IMR-90 (cell line): ENCODE results near the gene MDM1. TPM values are rescaled to one million over a fixed set of nuclear protein-coding genes. Genes with fewer than 3 reads are reported as not detected.

Experiments used
- ATAC-seq: fragments of 200-7000 bp; cut with Tn5 transposase; 2 replicates; pipeline ENCODE4 v1.9.1; 2020; ENCODE audit warnings: low read depth, mild to moderate bottlenecking, moderate library complexity
- BruUV-seq: library from RNA; stranded (reverse); fragments of 400-500 nt; replicated peaks from 2 replicates; lab custom pipeline; 2021; lab: Mats Ljungman, UMichigan
- CTCF ChIA-PET: fragments of 300-600 bp; formaldehyde crosslinking; extraction: SDS; loops from one replicate; lab custom pipeline; 2021; ENCODE audit warnings: antibody characterized with exemption; lab: Yijun Ruan, JAX
- POLR2A ChIA-PET: fragments of 300-600 bp; sonication (Branson Sonifier 250); formaldehyde crosslinking; loops from one replicate; lab custom pipeline; 2022; ENCODE audit warnings: antibody characterized with exemption; ENCODE audit not compliant: unreplicated experiment; lab: Charles Lee
- DNase-seq: peaks from one replicate; pipeline ENCODE4 v3.0.0; 2013
- H2AFZ ChIP-seq: replicated peaks from 2 replicates; pipeline ENCODE3; 2013; ENCODE audit warnings: low read length, mild to moderate bottlenecking; ENCODE audit not compliant: poor library complexity
- H2AK5ac ChIP-seq: 2 replicates; pipeline ENCODE4 v1.6.1; 2013; ENCODE audit warnings: low read depth, low read length, inconsistent platforms
- H2AK9ac ChIP-seq: replicated peaks from 2 replicates; pipeline ENCODE3; 2013; ENCODE audit warnings: mild to moderate bottlenecking, low read depth, low read length, moderate library complexity; ENCODE audit not compliant: poor library complexity
- H2BK120ac ChIP-seq: 2 replicates; pipeline ENCODE4 v1.6.1; 2013; ENCODE audit warnings: low read depth, low read length, inconsistent platforms
- H2BK15ac ChIP-seq: 3 replicates; pipeline ENCODE4 v1.6.1; 2013; ENCODE audit warnings: low read depth, low read length, inconsistent platforms
- H2BK20ac ChIP-seq: 2 replicates; pipeline ENCODE4 v1.6.1; 2013; ENCODE audit warnings: low read depth, mild to moderate bottlenecking, inconsistent platforms, low read length, moderate library complexity
- H2BK5ac ChIP-seq: 2 replicates; pipeline ENCODE4 v1.6.1; 2013; ENCODE audit warnings: mild to moderate bottlenecking, low read depth, low read length, inconsistent platforms; ENCODE audit not compliant: poor library complexity, severe bottlenecking
- H3K14ac ChIP-seq: replicated peaks from 2 replicates; pipeline ENCODE4 v1.6.1; 2013; ENCODE audit warnings: low read depth, low read length, inconsistent platforms
- H3K18ac ChIP-seq: 2 replicates; pipeline ENCODE4 v1.6.1; 2013; ENCODE audit warnings: low read depth, low read length, control low read depth
- H3K23ac ChIP-seq: 2 replicates; pipeline ENCODE4 v1.6.1; 2013; ENCODE audit warnings: low read depth, low read length, inconsistent platforms
- H3K27ac ChIP-seq: 2 replicates; pipeline ENCODE4 v1.5.1; 2013; ENCODE audit warnings: mild to moderate bottlenecking, control low read depth, low read length; ENCODE audit not compliant: insufficient read depth
- H3K27me3 ChIP-seq: 2 replicates; pipeline ENCODE4 v1.6.1; 2013; ENCODE audit warnings: low read length; ENCODE audit not compliant: control insufficient read depth, insufficient read depth
- H3K36me3 ChIP-seq: 2 replicates; pipeline ENCODE4 v1.6.1; 2013; ENCODE audit warnings: low read length, mixed read lengths; ENCODE audit not compliant: control insufficient read depth, insufficient read depth
- H3K4ac ChIP-seq: 2 replicates; pipeline ENCODE4 v1.6.1; 2013; ENCODE audit warnings: low read depth, low read length, inconsistent platforms
- H3K4me1 ChIP-seq: 2 replicates; pipeline ENCODE4 v1.6.1; 2013; ENCODE audit warnings: low read length, mixed read lengths; ENCODE audit not compliant: control insufficient read depth, insufficient read depth
- H3K4me2 ChIP-seq: 2 replicates; pipeline ENCODE4 v1.6.1; 2013; ENCODE audit warnings: low read depth, mild to moderate bottlenecking, control low read depth, low read length, moderate library complexity
- H3K4me3 ChIP-seq: 2 replicates; pipeline ENCODE4 v1.5.1; 2013; ENCODE audit warnings: low read depth, mild to moderate bottlenecking, control low read depth, low read length, moderate library complexity; ENCODE audit not compliant: insufficient read depth
- H3K56ac ChIP-seq: 2 replicates; pipeline ENCODE4 v1.6.1; 2013; ENCODE audit warnings: low read length, inconsistent platforms; ENCODE audit not compliant: insufficient read depth; ENCODE audit errors: extremely low read depth
- H3K79me1 ChIP-seq, 2 experiments: 2 replicates each; pipeline ENCODE4 v1.6.1; 2013; ENCODE audit warnings: low read length in 2 of 2, inconsistent platforms in 1 of 2, low read depth in 1 of 2
- H3K9ac ChIP-seq: 2 replicates; pipeline ENCODE4 v1.6.1; 2013; ENCODE audit warnings: low read depth, low read length, control low read depth
- H3K9me1 ChIP-seq: 2 replicates; pipeline ENCODE4 v1.6.1; 2013; ENCODE audit warnings: low read length, inconsistent platforms; ENCODE audit not compliant: insufficient read depth
- H3K9me3 ChIP-seq: 2 replicates; pipeline ENCODE4 v1.6.1; 2013; ENCODE audit warnings: low read length; ENCODE audit not compliant: control insufficient read depth, insufficient read depth
- H4K20me1 ChIP-seq: 2 replicates; pipeline ENCODE4 v1.6.1; 2013; ENCODE audit warnings: low read length, inconsistent platforms; ENCODE audit not compliant: insufficient read depth
- H4K5ac ChIP-seq: 2 replicates; pipeline ENCODE4 v1.6.1; 2013; ENCODE audit warnings: mild to moderate bottlenecking, low read depth, low read length, control low read depth
- H4K8ac ChIP-seq, 2 experiments: 2 replicates each; pipeline ENCODE4 v1.6.1; 2013; ENCODE audit warnings: low read depth in 2 of 2, low read length in 2 of 2, control low read depth in 1 of 2, inconsistent platforms in 1 of 2
- H4K91ac ChIP-seq: 2 replicates; pipeline ENCODE4 v1.6.1; 2013; ENCODE audit warnings: low read depth, low read length, inconsistent platforms; ENCODE audit not compliant: insufficient read depth
- BHLHE40 ChIP-seq: fragments of 150-350 bp; IDR thresholded peaks from 2 replicates; pipeline ENCODE4 v1.6.1; 2016; ENCODE audit warnings: mild to moderate bottlenecking, low read depth, low read length
- CEBPB ChIP-seq: IDR thresholded peaks from 2 replicates; pipeline ENCODE4 v1.6.1; 2012; ENCODE audit warnings: low read depth, low read length, improper control_type of control experiment
- FOS ChIP-seq: fragments of 150-350 bp; IDR thresholded peaks from 2 replicates; pipeline ENCODE4 v1.6.1; 2016; ENCODE audit warnings: low read depth, low read length
- MAFK ChIP-seq: IDR thresholded peaks from 2 replicates; pipeline ENCODE4 v1.6.1; 2012; ENCODE audit warnings: low read depth, low read length, improper control_type of control experiment
- MAZ ChIP-seq: IDR thresholded peaks from 2 replicates; pipeline ENCODE4 v1.6.1; 2012; ENCODE audit warnings: low read depth, mild to moderate bottlenecking, low read length, improper control_type of control experiment, moderate library complexity, borderline replicate concordance
- MXI1 ChIP-seq: IDR thresholded peaks from 2 replicates; pipeline ENCODE4 v1.6.1; 2012; ENCODE audit warnings: low read depth, mild to moderate bottlenecking, low read length, moderate library complexity, borderline replicate concordance
- NFE2L2 ChIP-seq: fragments of 150-350 bp; IDR thresholded peaks from 2 replicates; pipeline ENCODE4 v1.6.1; 2016; ENCODE audit warnings: low read depth, mild to moderate bottlenecking, low read length
- POLR2A ChIP-seq: IDR thresholded peaks from 2 replicates; pipeline ENCODE4 v1.6.1; 2012; ENCODE audit warnings: mild to moderate bottlenecking, low read depth, low read length
- RAD21 ChIP-seq: IDR thresholded peaks from 2 replicates; pipeline ENCODE4 v1.6.1; 2012; ENCODE audit warnings: low read length, improper control_type of control experiment
- RCOR1 ChIP-seq: IDR thresholded peaks from 2 replicates; pipeline ENCODE4 v1.6.1; 2012; ENCODE audit warnings: mild to moderate bottlenecking, low read length, improper control_type of control experiment; ENCODE audit not compliant: insufficient replicate concordance
- RFX5 ChIP-seq: IDR thresholded peaks from 2 replicates; pipeline ENCODE4 v1.8.0; 2012; ENCODE audit warnings: low read depth, mild to moderate bottlenecking, low read length, moderate library complexity
- SMC3 ChIP-seq: fragments of 150-350 bp; IDR thresholded peaks from 2 replicates; pipeline ENCODE4 v1.6.1; 2016; ENCODE audit warnings: low read depth, mild to moderate bottlenecking, antibody characterized with exemption, low read length, moderate library complexity
- WGBS, 2 experiments: methylation state at CpG; one replicate each; pipeline versions ENCODE4 v1.1.5 to v1.1.7; 2013; ENCODE audit warnings: missing lambda C conversion rate in 2 of 2; ENCODE audit not compliant: insufficient read length in 1 of 2; ENCODE audit errors: extremely low coverage in 2 of 2; 5-methylcytosine and 5-hydroxymethylcytosine counted together
- dilution Hi-C: fragments of 300-500 bp; cut with HindIII; formaldehyde crosslinking; loops from one replicate; pipeline ENCODE4 v1.14.3; 2018; ENCODE audit warnings: low sequenced_read_pairs; ENCODE audit not compliant: unreplicated experiment
- in situ Hi-C: fragments of 300-500 bp; cut with MboI; formaldehyde crosslinking; loops from 3 replicates; pipeline ENCODE4 v1.14.3; 2019; ENCODE audit warnings: low sequenced_read_pairs, inconsistent platforms, mixed read lengths
- intact Hi-C: fragments of 100-400 bp; cut with micrococcal nuclease; formaldehyde crosslinking; loops from 2 replicates; pipeline ENCODE4 v1.10.0; 2022
- polyA plus RNA-seq, 3 experiments: library from polyadenylated mRNA; depleted of rRNA; stranded (reverse); fragments of >200 nt; gene quantifications; 2 replicates each; pipeline ENCODE4 v1.2.3, GENCODE V29; 2012; ENCODE audit warnings: low replicate concordance in 1 of 3
- total RNA-seq: library from RNA; depleted of rRNA; stranded (reverse); fragments of >200 nt; gene quantifications from 2 replicates; pipeline ENCODE4 v1.2.3, GENCODE V29; 2012
- TF ChIP-seq, protein P1 (sequence below): fragments of 150-350 bp; IDR thresholded peaks from 2 replicates; pipeline ENCODE4 v1.6.1; 2016; ENCODE audit warnings: low read depth, mild to moderate bottlenecking, low read length, moderate library complexity, borderline replicate concordance
- TF ChIP-seq, protein P2 (sequence below): fragments of 150-350 bp; IDR thresholded peaks from 2 replicates; pipeline ENCODE4 v1.6.1; 2017; ENCODE audit warnings: mild to moderate bottlenecking, antibody characterized with exemption, low read length, low read depth
- TF ChIP-seq, protein P3 (sequence below): conservative IDR thresholded peaks from 2 replicates; pipeline ENCODE4 v1.5.1; 2012; ENCODE audit warnings: mild to moderate bottlenecking, low read depth, low read length, improper control_type of control experiment

Gene MDM1
- total and polyA plus RNA-seq, 2 of the 4 experiments (the other 2 are of a cell fraction), result 5.6 to 5.7 TPM

DNA sequence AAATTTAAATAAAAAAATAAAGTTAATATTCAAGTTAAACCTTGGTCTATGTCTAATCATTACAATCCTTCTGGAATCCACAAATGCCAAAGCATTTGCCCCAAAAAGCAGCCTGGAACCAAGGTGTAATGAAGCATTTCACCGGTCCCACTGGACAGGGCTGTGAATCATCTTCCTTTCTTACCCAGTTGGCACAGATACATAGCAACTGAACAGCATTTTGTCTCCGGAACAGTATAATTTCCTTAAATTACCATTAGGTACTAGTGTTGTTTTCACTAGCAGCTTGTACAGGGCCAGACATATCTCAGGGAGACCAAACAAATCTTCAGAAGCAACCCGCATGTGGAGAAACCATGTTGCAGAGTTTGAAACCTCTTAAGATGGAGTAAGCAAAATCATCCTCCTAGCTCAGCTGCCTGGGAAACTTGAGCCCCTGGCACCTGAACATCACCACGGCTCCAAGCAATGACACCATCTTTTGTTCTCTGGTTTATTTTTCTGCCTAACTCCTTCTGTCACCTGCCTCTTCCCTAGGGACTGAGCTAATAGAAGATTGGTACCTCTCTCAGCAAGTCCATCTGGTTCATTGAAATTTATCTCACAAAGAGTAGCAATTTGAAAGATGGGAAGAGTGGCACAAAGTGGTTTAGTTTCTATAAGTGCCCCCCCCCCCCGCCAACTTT, 17.9 kb upstream of the MDM1 start:
- H3K4me3 ChIP-seq, result no peak overlapping the region
- H2AK9ac ChIP-seq, result no peak overlapping the region
- no peak for DNase-seq
- H3K9me1 ChIP-seq, result no peaks in the 10 kb centered on the region
- CTCF ChIA-PET, result interaction anchor here (1.4 kb wide), 1 partner anchor 308 kb away, joined by 3 read pairs; no protein-coding TSS in a partner anchor
- H3K4me2 ChIP-seq, result no peak overlapping the region
- no peak overlapping the region; the same call in 1 of the 2 replicates for H2AK5ac ChIP-seq
- no peak overlapping the region for H2BK5ac ChIP-seq
- no peaks in the 10 kb centered on the region for H3K79me1 ChIP-seq
- no peak for ATAC-seq
- H3K18ac ChIP-seq, result no peak overlapping the region
- in situ Hi-C loops (loop anchor here (25.0 kb wide), 1 partner anchor 337 kb away; the partner anchor contains the start of gene NUP107), intact Hi-C loops (no loop called here), dilution Hi-C loops (no loop called here)
- no peak overlapping the region for H3K14ac ChIP-seq
- no peak overlapping the region for H3K23ac ChIP-seq
- no peak overlapping the region for H2BK20ac ChIP-seq
- H4K8ac ChIP-seq, result no peak overlapping the region
- peaks cover 7% of the 10 kb centered on the region; the same call in 1 of the 2 replicates for H3K27me3 ChIP-seq
- no peaks in the 10 kb centered on the region for H3K9me3 ChIP-seq
- no TSS peak for BruUV-seq
- no CpG with 5 or more reads among the region's 5 CpGs for WGBS, 2 experiments
- H4K20me1 ChIP-seq, result no peaks in the 10 kb centered on the region
- no peak overlapping the region for H3K9ac ChIP-seq
- H2BK15ac ChIP-seq, result no peak overlapping the region
- H2AFZ ChIP-seq, result no peak overlapping the region
- 0 out of 2 replicates have a peak overlapping the region, but pooled peaks have one; percentile 2 for H4K91ac ChIP-seq
- no peak overlapping the region for H3K27ac ChIP-seq
- no peaks in the 10 kb centered on the region for H3K36me3 ChIP-seq
- peak overlapping the region; percentile 6; the same call in 1 of the 2 replicates for H2BK120ac ChIP-seq
- POLR2A ChIA-PET, result no interaction called here
- H3K56ac ChIP-seq, result no peak overlapping the region
- no peak overlapping the region for H4K5ac ChIP-seq
- peaks cover 17% of the 10 kb centered on the region for H3K4me1 ChIP-seq
- no peak overlapping the region; the same call in 1 of the 2 replicates for H3K4ac ChIP-seq
- no peak for TF ChIP-seq MXI1
- no peak for TF ChIP-seq MAZ
- TF ChIP-seq RCOR1, result no peak
- TF ChIP-seq, protein P1, sequence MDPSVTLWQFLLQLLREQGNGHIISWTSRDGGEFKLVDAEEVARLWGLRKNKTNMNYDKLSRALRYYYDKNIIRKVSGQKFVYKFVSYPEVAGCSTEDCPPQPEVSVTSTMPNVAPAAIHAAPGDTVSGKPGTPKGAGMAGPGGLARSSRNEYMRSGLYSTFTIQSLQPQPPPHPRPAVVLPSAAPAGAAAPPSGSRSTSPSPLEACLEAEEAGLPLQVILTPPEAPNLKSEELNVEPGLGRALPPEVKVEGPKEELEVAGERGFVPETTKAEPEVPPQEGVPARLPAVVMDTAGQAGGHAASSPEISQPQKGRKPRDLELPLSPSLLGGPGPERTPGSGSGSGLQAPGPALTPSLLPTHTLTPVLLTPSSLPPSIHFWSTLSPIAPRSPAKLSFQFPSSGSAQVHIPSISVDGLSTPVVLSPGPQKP, result no peak
- TF ChIP-seq MAFK, result no peak
- TF ChIP-seq CEBPB, result no peak
- no peak for TF ChIP-seq RAD21
- TF ChIP-seq BHLHE40, result no peak
- TF ChIP-seq SMC3, result no peak
- TF ChIP-seq, protein P2, sequence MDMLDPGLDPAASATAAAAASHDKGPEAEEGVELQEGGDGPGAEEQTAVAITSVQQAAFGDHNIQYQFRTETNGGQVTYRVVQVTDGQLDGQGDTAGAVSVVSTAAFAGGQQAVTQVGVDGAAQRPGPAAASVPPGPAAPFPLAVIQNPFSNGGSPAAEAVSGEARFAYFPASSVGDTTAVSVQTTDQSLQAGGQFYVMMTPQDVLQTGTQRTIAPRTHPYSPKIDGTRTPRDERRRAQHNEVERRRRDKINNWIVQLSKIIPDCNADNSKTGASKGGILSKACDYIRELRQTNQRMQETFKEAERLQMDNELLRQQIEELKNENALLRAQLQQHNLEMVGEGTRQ, result no peak
- no peak for TF ChIP-seq POLR2A
- TF ChIP-seq RFX5, result no peak
- no peak for TF ChIP-seq FOS
- TF ChIP-seq, protein P3, sequence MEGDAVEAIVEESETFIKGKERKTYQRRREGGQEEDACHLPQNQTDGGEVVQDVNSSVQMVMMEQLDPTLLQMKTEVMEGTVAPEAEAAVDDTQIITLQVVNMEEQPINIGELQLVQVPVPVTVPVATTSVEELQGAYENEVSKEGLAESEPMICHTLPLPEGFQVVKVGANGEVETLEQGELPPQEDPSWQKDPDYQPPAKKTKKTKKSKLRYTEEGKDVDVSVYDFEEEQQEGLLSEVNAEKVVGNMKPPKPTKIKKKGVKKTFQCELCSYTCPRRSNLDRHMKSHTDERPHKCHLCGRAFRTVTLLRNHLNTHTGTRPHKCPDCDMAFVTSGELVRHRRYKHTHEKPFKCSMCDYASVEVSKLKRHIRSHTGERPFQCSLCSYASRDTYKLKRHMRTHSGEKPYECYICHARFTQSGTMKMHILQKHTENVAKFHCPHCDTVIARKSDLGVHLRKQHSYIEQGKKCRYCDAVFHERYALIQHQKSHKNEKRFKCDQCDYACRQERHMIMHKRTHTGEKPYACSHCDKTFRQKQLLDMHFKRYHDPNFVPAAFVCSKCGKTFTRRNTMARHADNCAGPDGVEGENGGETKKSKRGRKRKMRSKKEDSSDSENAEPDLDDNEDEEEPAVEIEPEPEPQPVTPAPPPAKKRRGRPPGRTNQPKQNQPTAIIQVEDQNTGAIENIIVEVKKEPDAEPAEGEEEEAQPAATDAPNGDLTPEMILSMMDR, result no peak
- TF ChIP-seq NFE2L2, result no peak
